ENCODE data around the gene PROS1.
A peak's percentile ranks its signal among the peaks of the same experiment; 100 is the strongest.

DNA sequence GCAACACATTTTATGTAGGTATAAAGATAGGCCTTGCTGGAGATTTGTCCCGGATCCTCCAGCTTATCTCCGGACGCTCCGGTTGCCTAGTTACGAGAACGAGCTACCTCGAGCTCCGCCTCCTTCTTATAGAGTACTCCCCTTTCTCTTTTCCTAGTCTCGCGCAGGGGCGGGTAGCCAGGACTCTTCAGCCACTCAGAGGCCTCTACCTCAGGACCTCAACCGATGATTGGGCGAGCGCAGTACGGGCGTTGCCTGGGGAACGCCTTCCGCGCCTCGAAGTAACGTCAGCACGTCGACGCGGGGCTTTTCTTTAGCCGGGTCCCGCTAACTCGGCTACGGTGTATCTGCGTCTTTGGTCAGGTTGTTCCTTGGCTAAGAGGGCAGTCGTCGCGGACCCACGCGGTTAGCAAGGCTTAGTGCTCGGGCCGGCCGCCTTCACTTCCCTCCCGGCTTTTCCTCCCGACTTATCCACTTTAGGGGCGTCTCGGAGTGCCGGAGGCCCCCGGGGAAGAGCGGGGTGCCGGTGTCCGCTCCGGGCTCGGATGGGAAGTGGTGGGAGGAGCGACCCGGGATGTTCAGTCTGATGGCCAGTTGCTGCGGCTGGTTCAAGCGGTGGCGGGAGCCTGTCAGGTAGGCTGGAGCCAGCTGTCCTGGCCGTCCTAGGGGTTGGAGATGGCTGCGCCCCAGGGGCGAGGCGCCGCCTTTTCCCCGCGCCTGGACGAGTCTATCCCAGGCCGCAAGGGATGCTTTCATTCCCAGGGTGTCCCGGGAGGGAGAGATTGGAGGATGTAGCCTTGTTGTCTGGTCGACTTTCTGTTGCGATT lies 6.4 kb upstream of the PROS1 start, which contains the start of gene ARL13B:
- TF ChIP-seq, protein P1, sequence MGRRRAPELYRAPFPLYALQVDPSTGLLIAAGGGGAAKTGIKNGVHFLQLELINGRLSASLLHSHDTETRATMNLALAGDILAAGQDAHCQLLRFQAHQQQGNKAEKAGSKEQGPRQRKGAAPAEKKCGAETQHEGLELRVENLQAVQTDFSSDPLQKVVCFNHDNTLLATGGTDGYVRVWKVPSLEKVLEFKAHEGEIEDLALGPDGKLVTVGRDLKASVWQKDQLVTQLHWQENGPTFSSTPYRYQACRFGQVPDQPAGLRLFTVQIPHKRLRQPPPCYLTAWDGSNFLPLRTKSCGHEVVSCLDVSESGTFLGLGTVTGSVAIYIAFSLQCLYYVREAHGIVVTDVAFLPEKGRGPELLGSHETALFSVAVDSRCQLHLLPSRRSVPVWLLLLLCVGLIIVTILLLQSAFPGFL (CRISPR knock-in tag; IDR thresholded peaks at IDR 0.05; ENCODE audit: borderline replicate concordance) = no peak
- TF ChIP-seq, protein P2, sequence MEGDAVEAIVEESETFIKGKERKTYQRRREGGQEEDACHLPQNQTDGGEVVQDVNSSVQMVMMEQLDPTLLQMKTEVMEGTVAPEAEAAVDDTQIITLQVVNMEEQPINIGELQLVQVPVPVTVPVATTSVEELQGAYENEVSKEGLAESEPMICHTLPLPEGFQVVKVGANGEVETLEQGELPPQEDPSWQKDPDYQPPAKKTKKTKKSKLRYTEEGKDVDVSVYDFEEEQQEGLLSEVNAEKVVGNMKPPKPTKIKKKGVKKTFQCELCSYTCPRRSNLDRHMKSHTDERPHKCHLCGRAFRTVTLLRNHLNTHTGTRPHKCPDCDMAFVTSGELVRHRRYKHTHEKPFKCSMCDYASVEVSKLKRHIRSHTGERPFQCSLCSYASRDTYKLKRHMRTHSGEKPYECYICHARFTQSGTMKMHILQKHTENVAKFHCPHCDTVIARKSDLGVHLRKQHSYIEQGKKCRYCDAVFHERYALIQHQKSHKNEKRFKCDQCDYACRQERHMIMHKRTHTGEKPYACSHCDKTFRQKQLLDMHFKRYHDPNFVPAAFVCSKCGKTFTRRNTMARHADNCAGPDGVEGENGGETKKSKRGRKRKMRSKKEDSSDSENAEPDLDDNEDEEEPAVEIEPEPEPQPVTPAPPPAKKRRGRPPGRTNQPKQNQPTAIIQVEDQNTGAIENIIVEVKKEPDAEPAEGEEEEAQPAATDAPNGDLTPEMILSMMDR (IDR thresholded peaks at IDR 0.05) = no peak
- TF ChIP-seq FOXJ3 (CRISPR knock-in tag; IDR thresholded peaks at IDR 0.05; ENCODE audit: borderline replicate concordance) = no peak
- TF ChIP-seq, protein P3, sequence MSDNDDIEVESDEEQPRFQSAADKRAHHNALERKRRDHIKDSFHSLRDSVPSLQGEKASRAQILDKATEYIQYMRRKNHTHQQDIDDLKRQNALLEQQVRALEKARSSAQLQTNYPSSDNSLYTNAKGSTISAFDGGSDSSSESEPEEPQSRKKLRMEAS (CRISPR knock-in tag; IDR thresholded peaks at IDR 0.05) = peak; percentile 61; the same call in 1 of the 2 replicates
